Renal pelvis (tissue), 4 donors: ENCODE results near the gene NME1. TPM values are rescaled to one million over a fixed set of nuclear protein-coding genes. Genes with fewer than 3 reads are reported as not detected.
A peak's percentile ranks its signal among the peaks of the same experiment; 100 is the strongest.
"Not testable (repeated sequence)": the region's sequence is repeated elsewhere in the genome, so short reads cannot be mapped to it uniquely, and the experiment has no call there.

Experiments
- DNase-seq: peaks from one replicate; pipeline ENCODE4 v3.0.0-alpha.2; 2013
- polyA plus RNA-seq, 3 donors: library from polyadenylated mRNA; unstranded; fragments of 120-200 nt; gene quantifications; one replicate each; pipeline ENCODE4 v1.2.1, GENCODE V29; 2013; ENCODE audit not compliant: insufficient read length in 3 of 3

Gene NME1
- polyA plus RNA-seq, 3 donors, result 68.6 to 76.7 (median 69.3) TPM

- DNase-seq, result no peak
These were observed 20.4 kb upstream of the NME1 start for GRCh38 chr17:51132964-51133319.

DNA sequence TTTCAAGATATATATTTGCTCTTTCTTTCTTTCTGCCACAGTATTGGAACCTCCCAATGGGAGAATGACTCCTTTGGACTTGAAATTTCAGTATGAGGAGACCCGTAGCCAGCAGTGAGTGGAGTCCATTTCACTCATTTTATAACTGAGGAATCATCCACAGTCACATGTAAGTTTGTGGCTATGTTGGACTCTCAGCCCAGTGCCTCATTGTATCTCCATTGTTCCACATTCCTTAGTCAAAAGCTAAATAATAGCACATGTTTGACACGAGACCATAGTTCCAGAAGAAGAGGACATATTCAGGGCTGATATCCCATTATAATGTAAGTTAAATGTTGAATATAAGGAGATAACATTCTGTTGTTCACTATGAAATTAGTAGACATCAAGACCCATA, 20.0 kb upstream of the NME1 start:
- DNase-seq, result no peak

DNA sequence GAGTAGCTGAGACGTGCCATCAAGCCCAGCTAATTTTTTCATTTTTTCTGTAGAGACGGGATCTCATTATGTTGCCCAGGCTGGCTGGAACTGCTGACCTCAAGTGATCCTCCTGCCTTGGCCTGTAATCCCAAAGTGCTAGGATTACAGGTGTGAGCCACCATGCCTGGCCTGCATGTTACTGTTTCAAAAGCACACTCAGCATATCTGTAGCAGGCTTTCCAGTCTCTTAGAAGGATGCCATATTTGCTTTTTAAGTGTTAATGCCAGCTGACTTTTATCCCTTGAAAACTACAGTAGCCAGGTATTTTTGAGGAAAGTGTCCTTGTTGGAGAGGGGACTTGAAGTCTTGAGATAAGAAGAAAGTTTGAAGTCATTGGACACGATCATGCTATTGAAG, 17.4 kb upstream of the NME1 start:
- DNase-seq, result no peak

DNA sequence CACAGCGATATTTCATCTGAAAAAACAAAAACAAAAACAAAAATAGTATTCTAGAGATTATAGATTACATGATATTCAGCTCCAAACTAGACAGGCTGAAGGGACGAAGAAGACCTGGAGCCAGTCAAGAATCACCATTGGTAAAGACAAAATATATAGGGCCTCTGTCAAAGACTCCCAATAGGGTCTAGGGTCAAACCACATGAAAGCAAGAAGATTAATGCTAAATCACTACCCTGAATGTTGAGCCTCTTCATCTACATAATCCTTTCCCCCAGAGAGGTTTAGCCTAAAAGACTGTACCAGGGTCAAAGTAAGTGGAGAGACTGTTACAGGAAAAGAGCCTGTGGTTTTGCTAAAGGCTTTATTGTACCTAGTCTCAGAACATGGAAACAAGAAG, 10.8 kb upstream of the NME1 start:
- no peak for DNase-seq

- DNase-seq, result peak; percentile 39
These were observed 8.9 kb upstream of the NME1 start for GRCh38 chr17:51144266-51145022.

GRCh38 chr17:51147650-51148049, 5.7 kb upstream of the NME1 start:
- DNase-seq, result no peak

DNA sequence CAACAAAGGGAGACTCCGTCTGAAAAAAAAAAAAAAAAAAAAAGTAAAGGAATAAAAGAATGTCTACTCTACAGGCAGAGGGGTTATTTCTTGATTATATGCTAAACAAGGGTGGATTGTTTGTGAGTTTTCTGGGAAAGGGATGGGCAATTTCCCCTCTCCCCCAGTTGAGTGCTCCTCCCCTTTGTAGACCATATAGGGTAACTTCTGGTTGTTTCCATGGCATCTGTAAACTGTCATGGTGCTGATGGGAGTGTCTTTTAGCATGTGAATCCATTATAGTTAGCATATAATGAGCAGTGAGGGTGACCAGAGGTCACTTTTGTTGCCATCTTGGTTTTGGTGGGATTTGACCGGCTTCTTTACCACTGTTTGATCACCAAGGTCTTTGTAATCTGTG, 4.2 kb upstream of the NME1 start:
- no peak for DNase-seq

- no peak for DNase-seq
These were observed 2.4 kb upstream of the NME1 start for GRCh38 chr17:51150932-51151331.

DNA sequence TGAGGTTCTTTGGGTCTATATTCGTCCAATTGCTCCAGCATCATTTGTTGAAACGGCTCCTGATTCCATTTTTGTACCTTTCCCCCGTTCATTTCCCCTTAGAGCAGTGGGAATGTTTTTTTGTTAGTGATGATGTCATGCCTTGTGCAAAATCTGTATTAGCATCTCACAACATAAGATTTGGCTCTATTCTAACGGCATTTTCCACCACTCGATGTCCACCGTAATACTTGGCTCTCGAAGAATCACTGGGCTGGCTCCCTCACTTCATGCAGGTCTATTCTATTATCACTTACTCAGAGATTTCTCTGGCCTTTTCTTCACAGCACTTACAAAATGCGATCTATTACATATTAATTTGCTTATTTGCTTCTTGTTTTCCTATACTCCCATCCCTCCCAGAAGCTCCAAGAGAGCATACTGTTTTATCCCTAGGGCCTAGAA, 571 bp upstream of the NME1 start:
- peak; percentile 34 for DNase-seq

GRCh38 chr17:51154176-51154575, 817 bp downstream of the NME1 start:
- DNase-seq, result no peak

DNA sequence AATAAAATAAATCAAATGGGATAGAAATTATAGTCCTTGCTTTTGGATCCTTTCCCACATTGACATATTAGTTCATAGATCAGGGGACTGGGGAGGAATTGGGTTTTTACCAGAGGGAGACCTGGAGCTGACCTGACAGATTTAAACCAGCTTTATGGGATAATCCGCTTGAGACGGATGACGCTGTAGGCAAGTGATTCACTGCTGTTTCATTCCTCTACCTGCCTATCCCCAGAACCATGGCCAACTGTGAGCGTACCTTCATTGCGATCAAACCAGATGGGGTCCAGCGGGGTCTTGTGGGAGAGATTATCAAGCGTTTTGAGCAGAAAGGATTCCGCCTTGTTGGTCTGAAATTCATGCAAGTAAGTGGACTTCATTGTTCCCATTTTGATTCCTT, 2.1 kb downstream of the NME1 start:
- no peak for DNase-seq

- no peak for DNase-seq
These were observed 6.2 kb downstream of the NME1 start for GRCh38 chr17:51159604-51160003.

GRCh38 chr17:51161541-51161940, 8.2 kb downstream of the NME1 start:
- DNase-seq, result no peak

DNA sequence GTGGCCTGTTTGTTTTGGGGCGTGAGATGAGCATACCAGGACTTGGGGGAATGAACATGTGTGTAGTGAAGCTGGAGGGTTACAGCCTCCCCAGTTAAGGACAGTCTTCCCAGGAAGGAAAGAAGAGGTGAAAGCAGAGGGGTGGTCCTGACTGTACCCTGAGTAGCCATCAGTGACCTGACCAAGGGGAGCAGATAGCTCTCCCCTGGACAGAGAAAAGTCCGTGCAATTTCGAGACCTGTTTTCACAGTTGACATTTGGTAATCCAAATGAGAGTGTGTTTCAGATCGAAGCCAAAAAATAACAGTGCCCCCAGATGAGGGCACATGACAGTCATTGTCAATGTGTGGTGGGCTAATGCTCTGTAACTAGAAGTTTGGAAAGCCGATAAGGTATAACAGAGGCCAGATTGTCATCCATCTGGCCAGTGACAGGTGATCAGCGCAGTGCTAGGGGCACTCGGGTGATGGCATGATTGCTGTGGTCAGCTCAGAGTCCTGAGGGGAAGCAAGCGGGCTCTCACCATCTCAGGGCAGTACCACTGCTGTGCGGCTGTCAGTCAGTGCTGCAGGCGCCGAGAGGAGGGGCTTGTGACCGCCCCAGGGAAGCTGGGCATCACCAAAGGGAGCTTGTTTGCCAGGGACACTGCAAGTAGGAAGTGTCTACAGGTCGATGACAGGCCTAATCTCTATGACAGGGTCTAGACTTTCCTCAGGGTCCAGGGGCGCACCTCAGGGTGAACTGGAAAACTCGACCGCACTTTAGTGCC, 11.7 kb downstream of the NME1 start:
- no peak for DNase-seq

DNA sequence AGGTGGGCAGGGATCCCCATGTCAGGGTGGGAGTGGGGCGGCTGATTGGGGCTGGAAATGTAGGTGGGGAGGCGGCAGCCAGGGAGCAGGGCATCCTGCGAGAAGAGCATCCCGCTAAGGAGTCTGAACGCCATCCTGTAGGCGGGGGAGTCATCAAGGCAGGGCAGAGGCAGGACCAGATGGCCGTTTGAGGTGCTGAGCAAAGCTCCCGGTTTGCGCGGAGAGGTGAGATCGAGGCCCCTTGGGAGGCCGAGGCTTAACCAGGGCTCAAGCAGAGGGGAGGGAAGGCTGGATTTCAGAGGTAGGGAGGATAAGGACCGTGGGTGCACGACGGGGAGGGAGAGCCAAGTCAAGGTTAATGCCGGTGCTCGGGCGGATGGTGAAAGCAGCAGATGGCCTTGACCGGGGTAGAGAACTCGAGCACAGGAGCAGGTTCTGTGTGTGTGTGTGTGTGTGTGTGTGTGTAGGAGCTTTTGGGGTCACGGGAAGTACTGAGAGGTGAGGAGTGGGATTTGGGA, 12.4 kb downstream of the NME1 start:
- DNase-seq, result no peak

GRCh38 chr17:51166198-51166986, 13.0 kb downstream of the NME1 start, which contains the start of gene NME2:
Gene NME2, plus strand, starts transcription at chr17:51166411. Its CDS starts 420 bp downstream, at chr17:51166831.
- peak; percentile 87 for DNase-seq

- peak; percentile 36 for DNase-seq
These were observed 13.9 kb downstream of the NME1 start for GRCh38 chr17:51166987-51167931.

GRCh38 chr17:51169340-51169739, 16.0 kb downstream of the NME1 start:
- no peak for DNase-seq

DNA sequence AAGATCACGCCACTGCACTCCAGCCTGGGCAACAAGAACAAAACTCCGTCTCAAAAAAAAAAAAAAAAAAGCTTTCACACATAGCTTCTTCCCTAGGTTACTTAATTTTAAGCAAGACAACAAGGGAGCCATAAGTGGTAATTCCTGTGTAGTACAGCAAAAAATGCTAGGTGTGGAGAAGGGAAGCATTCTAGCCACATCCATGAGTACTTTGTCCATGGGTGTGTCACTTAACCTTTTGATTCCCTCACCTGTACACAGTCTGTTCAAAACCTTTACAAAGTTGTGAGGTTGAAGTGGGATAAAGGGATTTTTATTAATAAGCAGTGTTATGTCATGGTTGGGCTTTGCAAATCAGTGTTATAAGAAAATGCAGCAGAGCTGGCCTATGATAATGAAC, 17.4 kb downstream of the NME1 start:
- DNase-seq, result no peak

GRCh38 chr17:51172030-51172429, 18.7 kb downstream of the NME1 start:
- DNase-seq, result not testable (repeated sequence)

DNA sequence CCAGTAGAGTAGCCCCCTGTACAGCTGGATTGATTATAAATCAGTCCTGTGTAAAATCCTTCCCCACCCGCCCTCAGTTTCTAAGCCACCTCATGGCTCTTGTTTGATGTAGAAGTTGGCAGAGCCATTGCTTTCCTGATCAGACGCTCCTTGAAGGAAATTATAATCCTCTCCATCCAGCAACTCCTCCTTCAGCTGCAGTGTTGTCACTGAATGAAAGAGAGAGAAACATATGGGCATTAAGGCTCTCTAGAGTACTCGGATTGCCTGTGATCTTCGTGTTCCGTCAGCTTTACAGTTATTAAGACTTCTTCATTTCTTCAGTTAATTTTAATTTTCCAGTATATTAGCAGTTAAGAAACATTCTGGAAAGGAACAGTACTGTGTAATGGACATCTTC, 27.1 kb downstream of the NME1 start:
- DNase-seq, result no peak
